Measurements from ENCODE around the gene APOOL.

DNA sequence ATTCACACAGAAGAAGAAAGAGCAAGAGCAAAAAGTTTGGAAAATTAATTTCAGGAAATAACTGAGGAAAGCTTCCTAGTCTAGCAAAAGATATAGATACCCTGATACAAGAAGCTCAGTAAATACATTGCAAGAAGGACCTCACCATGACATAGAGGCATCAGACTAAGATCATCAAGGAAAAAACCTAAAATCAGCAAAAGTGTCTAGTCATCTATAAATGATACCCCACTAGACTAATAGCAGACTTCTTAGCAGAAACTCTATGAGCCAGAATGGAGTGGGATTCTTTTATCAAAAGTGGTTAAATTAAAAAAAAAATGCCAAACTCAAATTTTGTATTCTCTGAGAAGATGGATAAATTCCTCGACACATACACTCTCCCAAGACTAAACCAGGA, 10.5 kb upstream of the APOOL start:
- TF ChIP-seq EP300 (IDR thresholded peaks at IDR 0.05) (no peak), CTCF (IDR thresholded peaks at IDR 0.05) (no peak), POLR2A (IDR thresholded peaks at IDR 0.05; ENCODE audit: low read depth) (no peak), POLR2AphosphoS5 (IDR thresholded peaks at IDR 0.05) (no peak)

Measured in esophagus muscularis mucosa (tissue), 4 donors.